ENCODE data around the gene ADGRF1. TPM values are rescaled to one million over a fixed set of nuclear protein-coding genes. Genes with fewer than 3 reads are reported as not detected.

The ADGRF1 gene
- total RNA-seq, 1 experiment from 2014 or later, result 39.6 TPM

- Histone ChIP-seq H3K27me3 (ENCODE audit: insufficient read depth, low read length) (no peaks in the 10 kb centered on the region), H4K20me1 (ENCODE audit: insufficient read depth) (no peaks in the 10 kb centered on the region), H3K27ac (ENCODE audit: low read depth, low read length) (no peak overlapping the region), H3K4me2 (ENCODE audit: low read length) (no peak overlapping the region), H3K9me2 (ENCODE audit: insufficient read depth) (no peaks in the 10 kb centered on the region), H2AFZ (ENCODE audit: low read depth, low read length, poor library complexity, severe bottlenecking) (no peak overlapping the region), H3K9me3 (ENCODE audit: control insufficient read depth in 1 of 2, insufficient read depth in 1 of 2, low read depth in 1 of 2, low read length in 2 of 2) (no peaks in the 10 kb centered on the region), H3K36me3 (ENCODE audit: control insufficient read depth in 1 of 2, insufficient read depth in 2 of 2, low read length in 2 of 2) (no peaks in the 10 kb centered on the region), H3K4me1 (ENCODE audit: control insufficient read depth in 1 of 2, insufficient read depth in 2 of 2, low read length in 2 of 2) (peaks cover 3 to 5% of the 10 kb centered on the region in 2 experiments; a peak in 1 of 4 replicates), H3K4me3 (replicated peaks in 1 of 2; ENCODE audit: low read depth in 1 of 2, low read length in 2 of 2) (no peak overlapping the region), H3K9ac (ENCODE audit: low read length) (no peak overlapping the region), H3K79me2 (ENCODE audit: insufficient read depth, low read length) (no peaks in the 10 kb centered on the region)
- no TSS peak for BruUV-seq (replicated peaks)
- DNase-seq (ENCODE audit: low read depth, low spot score) (no peak), ATAC-seq (no peak)
- intact Hi-C loops (cut with micrococcal nuclease), result no loop called here
- RAD21 ChIA-PET (ENCODE audit: low non-redundant PET in 1 of 2, low total read pairs in 2 of 2, uncharacterized antibody in 2 of 2, unreplicated experiment in 2 of 2), result no interaction called here
- CTCF ChIA-PET, result no interaction called here
- POLR2A ChIA-PET, result no interaction called here
- TF ChIP-seq CBX3 (IDR thresholded peaks at IDR 0.05; ENCODE audit: low read depth) (no peak), EGR1 (IDR thresholded peaks at IDR 0.05; ENCODE audit: low read depth) (no peak), REST (IDR thresholded peaks at IDR 0.05; ENCODE audit: low read depth) (no peak), SRF (IDR thresholded peaks at IDR 0.05; ENCODE audit: low read depth) (no peak), SIN3A (IDR thresholded peaks at IDR 0.05; ENCODE audit: low read depth) (no peak), POLR2AphosphoS5 (IDR thresholded peaks at IDR 0.05; ENCODE audit: low read depth, low read length) (no peak), ELF1 (IDR thresholded peaks at IDR 0.05; ENCODE audit: borderline replicate concordance, low read depth) (no peak), EZH2phosphoT487 (IDR thresholded peaks at IDR 0.05; ENCODE audit: borderline replicate concordance) (no peak), POLR2A (IDR thresholded peaks at IDR 0.05; ENCODE audit: borderline replicate concordance, extremely low read depth, insufficient read depth, insufficient read length) (no peak), SP1 (IDR thresholded peaks at IDR 0.05; ENCODE audit: low read depth) (no peak), ZFX (IDR thresholded peaks at IDR 0.05) (no peak), ATF3 (IDR thresholded peaks at IDR 0.05) (no peak), JUND (IDR thresholded peaks at IDR 0.05) (no peak), CTCF (IDR thresholded peaks at IDR 0.05 in 2 of 3, conservative IDR thresholded peaks at IDR 0.05 in 1 of 3; ENCODE audit: borderline replicate concordance in 1 of 3, insufficient read depth in 1 of 3, low read depth in 2 of 3, low read length in 2 of 3) (no peak), RAD21 (IDR thresholded peaks at IDR 0.05; ENCODE audit: low read depth) (no peak), EZH2 (IDR thresholded peaks at IDR 0.05) (no peak), MAX (IDR thresholded peaks at IDR 0.05) (no peak), CEBPB (IDR thresholded peaks at IDR 0.05; ENCODE audit: low read depth) (no peak), TCF7L2 (IDR thresholded peaks at IDR 0.05; ENCODE audit: borderline replicate concordance, extremely low read depth, insufficient read depth, insufficient read length) (no peak)
Measured at GRCh38 chr6:47075168-47075567, 33.0 kb upstream of the ADGRF1 start.
